Stomach (tissue), 4 donors: ENCODE data around the gene RAI2.

Experiments
- POLR2A ChIP-seq, 4 donors: fragments of 450-650 bp; IDR thresholded peaks; one replicate each; pipeline ENCODE4 v1.6.1; 2016; ENCODE audit warnings: antibody characterized with exemption in 4 of 4, control low read depth in 2 of 4, mild to moderate bottlenecking in 1 of 4, moderate library complexity in 1 of 4
- TF ChIP-seq, protein P1 (sequence below), 7 experiments: fragments of 450-650 bp in 4 of 7; fragments of 200-600 bp in 3 of 7; sonication (generic) in 3 of 7; IDR thresholded peaks; one replicate each; pipeline ENCODE4 v1.5.1; 2016 to 2019; ENCODE audit warnings: antibody characterized with exemption in 7 of 7, control low read depth in 2 of 7, mild to moderate bottlenecking in 1 of 7

DNA sequence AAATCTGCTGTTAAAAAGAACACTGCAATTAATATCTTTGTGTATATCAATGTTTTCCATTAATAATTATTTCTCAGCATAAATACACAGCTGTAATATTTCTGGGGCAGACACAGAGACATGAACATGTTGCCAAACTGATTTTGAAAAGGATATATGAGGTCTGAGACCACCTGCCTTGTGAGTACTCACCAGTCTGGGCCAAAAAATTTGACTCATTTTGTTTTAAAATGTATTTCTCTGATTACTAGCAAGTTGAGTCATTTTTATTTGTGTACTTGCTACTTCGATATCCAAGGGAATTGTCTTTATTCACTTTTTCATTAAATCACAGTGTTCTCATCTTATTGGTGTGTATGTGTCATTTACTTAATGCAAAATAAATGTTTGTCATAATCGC, 8.5 kb upstream of the RAI2 start:
- TF ChIP-seq, protein P1, sequence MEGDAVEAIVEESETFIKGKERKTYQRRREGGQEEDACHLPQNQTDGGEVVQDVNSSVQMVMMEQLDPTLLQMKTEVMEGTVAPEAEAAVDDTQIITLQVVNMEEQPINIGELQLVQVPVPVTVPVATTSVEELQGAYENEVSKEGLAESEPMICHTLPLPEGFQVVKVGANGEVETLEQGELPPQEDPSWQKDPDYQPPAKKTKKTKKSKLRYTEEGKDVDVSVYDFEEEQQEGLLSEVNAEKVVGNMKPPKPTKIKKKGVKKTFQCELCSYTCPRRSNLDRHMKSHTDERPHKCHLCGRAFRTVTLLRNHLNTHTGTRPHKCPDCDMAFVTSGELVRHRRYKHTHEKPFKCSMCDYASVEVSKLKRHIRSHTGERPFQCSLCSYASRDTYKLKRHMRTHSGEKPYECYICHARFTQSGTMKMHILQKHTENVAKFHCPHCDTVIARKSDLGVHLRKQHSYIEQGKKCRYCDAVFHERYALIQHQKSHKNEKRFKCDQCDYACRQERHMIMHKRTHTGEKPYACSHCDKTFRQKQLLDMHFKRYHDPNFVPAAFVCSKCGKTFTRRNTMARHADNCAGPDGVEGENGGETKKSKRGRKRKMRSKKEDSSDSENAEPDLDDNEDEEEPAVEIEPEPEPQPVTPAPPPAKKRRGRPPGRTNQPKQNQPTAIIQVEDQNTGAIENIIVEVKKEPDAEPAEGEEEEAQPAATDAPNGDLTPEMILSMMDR (IDR thresholded peaks at IDR 0.05), result no peak
- no peak for TF ChIP-seq POLR2A (IDR thresholded peaks at IDR 0.05)
